Natural killer cell (primary cell): Measurements from ENCODE around the gene TAF4. TPM values are rescaled to one million over a fixed set of nuclear protein-coding genes. Genes with fewer than 3 reads are reported as not detected.

Experiments used
- ATAC-seq, 3 donors: fragments of 150-1000 bp in 2 of 3; fragments of 200-7000 bp in 1 of 3; cut with Tn5 transposase; 1 replicate in 1 of 3; 2 replicates in 2 of 3; pipeline ENCODE4 v1.10.0; 2021; ENCODE audit warnings: mild to moderate bottlenecking in 2 of 3, moderate library complexity in 2 of 3
- DNase-seq, 2 donors: peaks; one replicate each; pipeline versions ENCODE4 v3.0.0 to v3.0.0-alpha.2; 2013 to 2021; ENCODE audit warnings: mixed read lengths in 1 of 2
- H3K27ac ChIP-seq: one replicate; pipeline ENCODE4 v1.5.1; 2013; ENCODE audit warnings: mild to moderate bottlenecking, low read length
- H3K27me3 ChIP-seq: one replicate; pipeline ENCODE4 v1.6.1; 2013; ENCODE audit warnings: low read length; ENCODE audit not compliant: control insufficient read depth, insufficient read depth
- H3K36me3 ChIP-seq: one replicate; pipeline ENCODE4 v1.6.1; 2013; ENCODE audit warnings: low read length; ENCODE audit not compliant: control insufficient read depth, insufficient read depth
- H3K4me1 ChIP-seq: one replicate; pipeline ENCODE4 v1.6.1; 2013; ENCODE audit warnings: low read length; ENCODE audit not compliant: control insufficient read depth, insufficient read depth
- H3K4me3 ChIP-seq: one replicate; pipeline ENCODE4 v1.5.1; 2013; ENCODE audit warnings: low read length
- H3K9me3 ChIP-seq: one replicate; pipeline ENCODE4 v1.6.1; 2013; ENCODE audit warnings: low read length; ENCODE audit not compliant: control insufficient read depth, insufficient read depth
- H3K27ac Mint-ChIP-seq, 2 donors: one replicate each; pipeline ENCODE4 v1.8.0; 2022; ENCODE audit warnings: mild to moderate bottlenecking in 2 of 2, mixed read lengths in 2 of 2, moderate library complexity in 1 of 2
- H3K27me3 Mint-ChIP-seq, 2 donors: one replicate each; pipeline ENCODE4 v1.8.0; 2022; ENCODE audit warnings: low read depth in 2 of 2, mixed read lengths in 2 of 2
- H3K36me3 Mint-ChIP-seq: one replicate; pipeline ENCODE4 v1.8.0; 2022; ENCODE audit warnings: mixed read lengths
- H3K4me1 Mint-ChIP-seq, 2 donors: one replicate each; pipeline ENCODE4 v1.8.0; 2022; ENCODE audit warnings: mixed read lengths in 2 of 2
- H3K4me3 Mint-ChIP-seq: one replicate; pipeline ENCODE4 v1.8.0; 2022; ENCODE audit warnings: mild to moderate bottlenecking, moderate library complexity, mixed read lengths
- H3K9me3 Mint-ChIP-seq, 2 donors: one replicate each; pipeline ENCODE4 v1.8.0; 2022; ENCODE audit warnings: mixed read lengths in 2 of 2
- WGBS: methylation state at CpG from one replicate; pipeline ENCODE4 v1.1.7; 2013; ENCODE audit warnings: missing lambda C conversion rate; ENCODE audit not compliant: insufficient coverage; 5-methylcytosine and 5-hydroxymethylcytosine counted together
- intact Hi-C: fragments of 100-400 bp; cut with micrococcal nuclease; formaldehyde crosslinking; loops from one replicate; pipeline ENCODE4 v1.14.2; 2022
- total RNA-seq, 4 donors: library from RNA; stranded (reverse); fragments of 120-200 nt in 1 of 4; gene quantifications; one replicate each; pipeline versions ENCODE4 v1.2.3 to v1.2.4, GENCODE V29; 2013 to 2022
- TF ChIP-seq, protein P1 (sequence below): fragments of 200-600 bp; IDR thresholded peaks from one replicate; pipeline ENCODE4 v1.8.0; 2022; ENCODE audit warnings: antibody characterized with exemption

TAF4 gene
- total RNA-seq, 3 donors from 2014 or later (not counting 1 experiment from before 2014, with no cell fraction given) = 30.0 to 35.1 (median 30.3) TPM

DNA sequence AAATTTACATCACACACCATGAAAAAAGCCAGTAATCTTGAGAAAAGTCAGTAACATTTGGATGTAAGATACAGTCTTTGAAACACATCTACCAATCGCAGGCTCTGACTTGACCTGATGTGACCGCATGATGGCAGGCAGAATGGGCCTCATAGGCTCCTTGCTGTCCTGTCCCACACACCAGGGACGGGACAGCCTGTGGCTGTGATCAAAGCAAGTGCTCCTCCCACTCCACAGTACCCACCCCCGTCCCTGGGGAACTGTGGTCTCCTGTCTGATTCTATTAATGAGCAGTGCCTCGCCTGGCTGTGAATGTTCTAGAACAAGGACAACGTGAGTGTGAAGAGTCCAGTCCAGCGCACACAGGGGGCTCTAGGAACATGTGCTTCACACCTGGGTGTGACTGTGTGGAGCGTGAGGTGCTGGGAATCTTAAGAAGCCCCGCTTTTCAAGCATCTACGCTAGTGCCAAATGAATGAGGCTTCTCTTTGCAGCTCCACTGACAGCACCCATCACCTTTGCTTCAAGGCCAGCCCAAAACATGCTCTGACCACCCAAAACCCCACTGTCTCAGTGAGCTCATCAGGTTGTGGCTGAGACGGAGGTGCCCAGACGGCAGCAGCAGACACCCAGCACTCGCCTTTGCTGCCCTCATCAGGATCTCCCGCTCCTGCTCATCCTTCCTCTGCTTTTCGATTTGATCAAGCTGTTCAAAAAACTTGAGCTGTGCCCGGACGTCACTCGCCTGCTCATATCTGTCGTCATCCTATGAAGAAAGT is 67.1 kb downstream of the TAF4 start:
- TF ChIP-seq, protein P1, sequence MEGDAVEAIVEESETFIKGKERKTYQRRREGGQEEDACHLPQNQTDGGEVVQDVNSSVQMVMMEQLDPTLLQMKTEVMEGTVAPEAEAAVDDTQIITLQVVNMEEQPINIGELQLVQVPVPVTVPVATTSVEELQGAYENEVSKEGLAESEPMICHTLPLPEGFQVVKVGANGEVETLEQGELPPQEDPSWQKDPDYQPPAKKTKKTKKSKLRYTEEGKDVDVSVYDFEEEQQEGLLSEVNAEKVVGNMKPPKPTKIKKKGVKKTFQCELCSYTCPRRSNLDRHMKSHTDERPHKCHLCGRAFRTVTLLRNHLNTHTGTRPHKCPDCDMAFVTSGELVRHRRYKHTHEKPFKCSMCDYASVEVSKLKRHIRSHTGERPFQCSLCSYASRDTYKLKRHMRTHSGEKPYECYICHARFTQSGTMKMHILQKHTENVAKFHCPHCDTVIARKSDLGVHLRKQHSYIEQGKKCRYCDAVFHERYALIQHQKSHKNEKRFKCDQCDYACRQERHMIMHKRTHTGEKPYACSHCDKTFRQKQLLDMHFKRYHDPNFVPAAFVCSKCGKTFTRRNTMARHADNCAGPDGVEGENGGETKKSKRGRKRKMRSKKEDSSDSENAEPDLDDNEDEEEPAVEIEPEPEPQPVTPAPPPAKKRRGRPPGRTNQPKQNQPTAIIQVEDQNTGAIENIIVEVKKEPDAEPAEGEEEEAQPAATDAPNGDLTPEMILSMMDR = no peak
- Mint-ChIP-seq H3K36me3 (peaks cover 35% of the 10 kb centered on the region), H3K27me3 (no peaks in the 10 kb centered on the region), H3K9me3 (no peaks in the 10 kb centered on the region), H3K4me3 (no peak overlapping the region), H3K27ac (no peak overlapping the region), H3K4me1 (peaks cover 12 to 14% of the 10 kb centered on the region in 2 donors)
- ATAC-seq = no peak
- Histone ChIP-seq H3K9me3 (no peaks in the 10 kb centered on the region), H3K4me1 (no peaks in the 10 kb centered on the region), H3K36me3 (peaks cover 51% of the 10 kb centered on the region), H3K27ac (no peak overlapping the region), H3K27me3 (no peaks in the 10 kb centered on the region), H3K4me3 (no peak overlapping the region)
- WGBS = 94% methylated on average over 18 of the region's 19 CpGs
- DNase-seq = no peak
- intact Hi-C loops = no loop called here

DNA sequence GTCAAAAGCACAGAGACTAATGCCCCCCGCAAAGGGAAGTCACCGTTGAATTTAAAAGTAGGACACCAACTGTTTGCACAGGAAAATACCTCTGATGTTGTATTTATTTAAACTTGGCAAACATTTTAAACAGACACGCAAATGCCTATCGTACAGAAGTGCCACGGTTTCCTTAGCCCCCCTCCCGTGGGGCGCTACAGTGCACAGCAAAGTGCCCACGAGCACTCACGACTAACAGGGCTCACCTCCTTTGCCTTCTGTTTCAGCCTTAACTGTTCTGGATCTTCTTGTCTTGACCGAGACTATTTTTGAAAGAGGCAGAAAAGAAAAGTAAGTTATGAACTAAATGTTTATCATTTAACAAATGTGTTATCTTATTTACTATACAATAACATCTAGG is 67.8 kb downstream of the TAF4 start:
- Mint-ChIP-seq H3K4me3 (no peak overlapping the region), H3K27ac (no peak overlapping the region), H3K36me3 (peaks cover 39% of the 10 kb centered on the region), H3K4me1 (peaks cover 14 to 16% of the 10 kb centered on the region in 2 donors), H3K9me3 (no peaks in the 10 kb centered on the region), H3K27me3 (no peaks in the 10 kb centered on the region)
- DNase-seq (no peak), ATAC-seq (no peak)
- intact Hi-C loops = no loop called here
- TF ChIP-seq, protein P1 = no peak
- Histone ChIP-seq H3K27ac (no peak overlapping the region), H3K4me3 (no peak overlapping the region), H3K4me1 (no peaks in the 10 kb centered on the region), H3K36me3 (peaks cover 50% of the 10 kb centered on the region), H3K9me3 (no peaks in the 10 kb centered on the region), H3K27me3 (no peaks in the 10 kb centered on the region)
- 94% methylated on average over 9 of the region's 10 CpGs for WGBS

DNA sequence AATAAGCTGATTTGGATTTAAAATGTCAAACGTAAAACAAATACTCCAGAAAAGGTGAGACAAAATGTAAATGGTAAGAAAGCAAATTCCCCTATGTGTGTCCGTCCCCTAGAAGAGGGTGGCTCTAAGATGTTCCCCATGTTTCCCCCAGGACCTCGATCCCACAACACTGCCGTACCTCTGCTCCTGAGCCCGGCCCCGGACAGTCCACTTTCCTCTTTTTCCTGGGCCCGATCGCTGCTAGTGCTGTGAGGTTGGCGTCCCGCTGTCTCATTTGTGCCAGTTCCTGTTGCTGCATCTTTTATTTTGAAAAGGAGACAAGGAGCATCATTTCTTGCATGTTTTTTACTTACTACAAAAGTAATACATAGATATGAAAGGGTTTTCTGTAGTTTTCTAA is 68.3 kb downstream of the TAF4 start:
- Histone ChIP-seq H3K9me3 (no peaks in the 10 kb centered on the region), H3K27me3 (no peaks in the 10 kb centered on the region), H3K4me1 (no peaks in the 10 kb centered on the region), H3K36me3 (peaks cover 49% of the 10 kb centered on the region), H3K4me3 (no peak overlapping the region), H3K27ac (no peak overlapping the region)
- intact Hi-C loops = no loop called here
- TF ChIP-seq, protein P1 = no peak
- H3K27ac Mint-ChIP-seq = no peak overlapping the region
- H3K9me3 Mint-ChIP-seq = no peaks in the 10 kb centered on the region
- ATAC-seq = no peak
- no peaks in the 10 kb centered on the region for H3K27me3 Mint-ChIP-seq
- DNase-seq = no peak
- no peak overlapping the region for H3K4me3 Mint-ChIP-seq
- peaks cover 44% of the 10 kb centered on the region for H3K36me3 Mint-ChIP-seq
- 92% methylated on average over 9 of the region's 10 CpGs for WGBS
- peaks cover 14 to 20% of the 10 kb centered on the region in 2 donors for H3K4me1 Mint-ChIP-seq

DNA sequence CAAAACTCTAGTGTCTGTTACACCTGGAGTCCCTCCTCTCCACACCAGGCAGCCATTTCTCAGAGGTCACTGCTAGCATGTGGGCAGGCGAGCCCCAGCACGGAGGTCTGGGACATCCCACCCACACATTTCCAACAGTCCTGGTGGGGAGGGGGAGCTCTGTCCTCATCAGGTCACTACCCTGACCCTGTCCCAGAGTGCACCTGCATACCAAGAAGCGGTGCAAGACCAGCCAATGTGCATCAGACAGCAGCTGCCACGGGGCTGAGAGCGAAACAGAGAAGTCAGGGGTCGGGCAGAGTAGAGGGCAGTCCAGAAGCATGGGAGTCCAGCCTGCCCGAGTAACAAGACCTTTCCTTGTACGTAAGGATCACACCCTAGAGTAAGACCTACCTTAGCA is 71.1 kb downstream of the TAF4 start:
- ATAC-seq = no peak
- peaks cover 46% of the 10 kb centered on the region for H3K36me3 ChIP-seq
- intact Hi-C loops = no loop called here
- H3K36me3 Mint-ChIP-seq = peaks cover 61% of the 10 kb centered on the region
- peaks cover 17% of the 10 kb centered on the region for H3K4me1 ChIP-seq
- no peak overlapping the region for H3K4me3 ChIP-seq
- peaks cover 31 to 44% of the 10 kb centered on the region in 2 donors for H3K4me1 Mint-ChIP-seq
- no peak overlapping the region for H3K4me3 Mint-ChIP-seq
- no peaks in the 10 kb centered on the region for H3K27me3 Mint-ChIP-seq
- WGBS = 92% methylated on average over 8 of the region's 8 CpGs
- H3K27ac Mint-ChIP-seq = no peak overlapping the region
- no peaks in the 10 kb centered on the region for H3K27me3 ChIP-seq
- H3K9me3 ChIP-seq = peaks cover 8% of the 10 kb centered on the region
- no peak for DNase-seq
- TF ChIP-seq, protein P1 = no peak
- H3K9me3 Mint-ChIP-seq = peaks cover 6 to 12% of the 10 kb centered on the region in 2 donors
- no peak overlapping the region for H3K27ac ChIP-seq
